Keratinocyte (primary cell): Measurements from ENCODE around the gene ATP5MC3. TPM values are rescaled to one million over a fixed set of nuclear protein-coding genes. Genes with fewer than 3 reads are reported as not detected.
A peak's percentile ranks its signal among the peaks of the same experiment; 100 is the strongest.

Source experiments
- DNase-seq: peaks from one replicate; pipeline ENCODE4 v3.0.0-alpha.2; 2011; ENCODE audit warnings: low read depth, missing footprints, low spot score
- FAIRE-seq: peaks from 2 replicates; lab custom pipeline; 2011; peaks lifted over from hg19 to GRCh38; lab: Jason Lieb, UNC
- H2AFZ ChIP-seq: 2 replicates; pipeline ENCODE4 v1.6.0; 2012; ENCODE audit warnings: low read length, control low read depth, inconsistent platforms; ENCODE audit not compliant: control insufficient read depth
- H3K27ac ChIP-seq: 2 replicates; pipeline ENCODE4 v1.5.1; 2011; ENCODE audit warnings: low read length; ENCODE audit not compliant: control insufficient read depth, insufficient read depth
- H3K27me3 ChIP-seq: 3 replicates; pipeline ENCODE4 v1.6.0; 2011; ENCODE audit warnings: low read length; ENCODE audit not compliant: control insufficient read depth, insufficient read depth; ENCODE audit errors: extremely low read depth
- H3K36me3 ChIP-seq, 2 experiments: 2 replicates in 1 of 2; 3 replicates in 1 of 2; pipeline ENCODE4 v1.5.1; 2011; ENCODE audit warnings: low read length in 2 of 2, mild to moderate bottlenecking in 1 of 2; ENCODE audit not compliant: control insufficient read depth in 2 of 2, insufficient read depth in 2 of 2; ENCODE audit errors: extremely low read depth in 1 of 2
- H3K4me1 ChIP-seq: 3 replicates; pipeline ENCODE4 v1.5.1; 2011; ENCODE audit warnings: low read length; ENCODE audit not compliant: control insufficient read depth, insufficient read depth; ENCODE audit errors: extremely low read depth
- H3K4me2 ChIP-seq: 3 replicates; pipeline ENCODE4 v1.6.0; 2011; ENCODE audit warnings: low read depth, low read length; ENCODE audit not compliant: control insufficient read depth, insufficient read depth; ENCODE audit errors: extremely low read depth
- H3K4me3 ChIP-seq, 3 experiments: fragments of 200-600 bp in 1 of 3; sonication (generic) in 1 of 3; 2 replicates in 2 of 3; 3 replicates in 1 of 3; pipeline ENCODE4 v1.5.1; 2011 to 2016; ENCODE audit warnings: low read length in 3 of 3, mild to moderate bottlenecking in 3 of 3, control low read depth in 2 of 3, inconsistent platforms in 1 of 3, low read depth in 1 of 3, mixed read lengths in 1 of 3, mixed run types in 1 of 3, moderate library complexity in 1 of 3; ENCODE audit not compliant: control insufficient read depth in 2 of 3, insufficient read depth in 2 of 3; ENCODE audit errors: extremely low read depth in 1 of 3
- H3K79me2 ChIP-seq: 2 replicates; pipeline ENCODE4 v1.6.0; 2012; ENCODE audit warnings: low read length; ENCODE audit not compliant: control insufficient read depth, insufficient read depth
- H3K9ac ChIP-seq: 3 replicates; pipeline ENCODE4 v1.6.0; 2011; ENCODE audit warnings: low read length; ENCODE audit not compliant: control insufficient read depth, insufficient read depth; ENCODE audit errors: extremely low read depth
- H3K9me1 ChIP-seq: 3 replicates; pipeline ENCODE4 v1.6.0; 2011; ENCODE audit warnings: low read length; ENCODE audit not compliant: control insufficient read depth, insufficient read depth; ENCODE audit errors: extremely low read depth
- H3K9me3 ChIP-seq: 2 replicates; pipeline ENCODE4 v1.5.1; 2012; ENCODE audit warnings: low read depth, low read length; ENCODE audit not compliant: control insufficient read depth
- H4K20me1 ChIP-seq: 3 replicates; pipeline ENCODE4 v1.6.0; 2011; ENCODE audit warnings: low read length; ENCODE audit not compliant: control insufficient read depth, insufficient read depth; ENCODE audit errors: extremely low read depth
- EZH2 ChIP-seq: IDR thresholded peaks from one replicate; pipeline ENCODE4 v1.6.1; 2012; ENCODE audit warnings: inconsistent platforms, mild to moderate bottlenecking, low read length, moderate library complexity
- dilution Hi-C: fragments of 300-500 bp; cut with MboI; formaldehyde crosslinking; loops from one replicate; pipeline ENCODE4 v1.7.0; 2020; ENCODE audit warnings: low sequenced_read_pairs; ENCODE audit not compliant: extremely low pct_ligation_motif_present
- polyA plus RNA-seq, 5 experiments: library from polyadenylated mRNA; depleted of rRNA in 3 of 5; stranded (reverse) in 3 of 5; stranded (forward) in 1 of 5; unstranded in 1 of 5; fragments of >200 nt; gene quantifications; 1 replicate in 1 of 5; 2 replicates in 3 of 5; 3 replicates in 1 of 5; pipeline versions ENCODE4 v1.2.1 to v1.2.3, GENCODE V29; 2011 to 2012; ENCODE audit warnings: missing spikeins in 2 of 5, low read depth in 1 of 5, low replicate concordance in 1 of 5
- small RNA-seq, 3 experiments: library from RNA; depleted of rRNA; stranded (forward); fragments of <200 nt; gene quantifications; one replicate each; pipeline ENCODE3, GENCODE V24; 2012; ENCODE audit warnings: low read depth in 3 of 3, low replicate concordance in 1 of 3; ENCODE audit not compliant: insufficient read length in 3 of 3
- TF ChIP-seq, protein P1 (sequence below), 3 experiments: IDR thresholded peaks in 1 of 3; conservative IDR thresholded peaks in 1 of 3; optimal IDR thresholded peaks in 1 of 3; 2 replicates in 2 of 3; 3 replicates in 1 of 3; pipeline versions ENCODE3 to v1.5.1; 2011; ENCODE audit warnings: low read length in 3 of 3, mild to moderate bottlenecking in 3 of 3, moderate library complexity in 2 of 3, control low read depth in 1 of 3, inconsistent platforms in 1 of 3; ENCODE audit not compliant: insufficient read depth in 2 of 3; ENCODE audit errors: extremely low read depth in 1 of 3

Gene ATP5MC3
- polyA plus RNA-seq, 1 donor (not counting 4 experiments of a cell fraction or from before 2014, with no cell fraction given): 933 TPM

DNA sequence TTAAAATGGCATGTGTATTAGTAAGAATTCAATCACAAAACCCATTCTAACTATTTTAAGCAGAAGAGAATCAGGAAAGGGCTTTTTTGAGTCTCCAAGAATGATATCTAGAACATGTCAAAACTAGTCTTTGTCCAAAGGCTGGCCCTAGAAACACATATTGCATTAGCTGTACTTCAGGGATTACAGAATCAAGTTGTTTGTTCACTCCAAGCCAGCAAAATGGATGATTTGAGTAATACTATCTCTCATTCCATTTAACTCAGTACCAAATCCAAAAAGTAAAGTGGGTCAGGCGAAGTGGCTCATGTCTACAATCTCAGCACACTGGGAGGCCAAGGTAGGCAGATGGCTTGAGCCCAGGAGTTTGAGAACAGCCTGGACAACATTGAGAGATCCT is 54.8 kb downstream of the ATP5MC3 start:
- no peaks in the 10 kb centered on the region for H3K9me1 ChIP-seq
- DNase-seq (no peak), FAIRE-seq (peak; percentile 44)
- H3K4me3 ChIP-seq: no peak overlapping the region
- H3K79me2 ChIP-seq: peaks cover 13% of the 10 kb centered on the region
- H3K27ac ChIP-seq: no peak overlapping the region
- no peaks in the 10 kb centered on the region for H4K20me1 ChIP-seq
- H2AFZ ChIP-seq: no peak overlapping the region
- dilution Hi-C loops: no loop called here
- H3K27me3 ChIP-seq: no peaks in the 10 kb centered on the region
- TF ChIP-seq EZH2: no peak
- TF ChIP-seq, protein P1, sequence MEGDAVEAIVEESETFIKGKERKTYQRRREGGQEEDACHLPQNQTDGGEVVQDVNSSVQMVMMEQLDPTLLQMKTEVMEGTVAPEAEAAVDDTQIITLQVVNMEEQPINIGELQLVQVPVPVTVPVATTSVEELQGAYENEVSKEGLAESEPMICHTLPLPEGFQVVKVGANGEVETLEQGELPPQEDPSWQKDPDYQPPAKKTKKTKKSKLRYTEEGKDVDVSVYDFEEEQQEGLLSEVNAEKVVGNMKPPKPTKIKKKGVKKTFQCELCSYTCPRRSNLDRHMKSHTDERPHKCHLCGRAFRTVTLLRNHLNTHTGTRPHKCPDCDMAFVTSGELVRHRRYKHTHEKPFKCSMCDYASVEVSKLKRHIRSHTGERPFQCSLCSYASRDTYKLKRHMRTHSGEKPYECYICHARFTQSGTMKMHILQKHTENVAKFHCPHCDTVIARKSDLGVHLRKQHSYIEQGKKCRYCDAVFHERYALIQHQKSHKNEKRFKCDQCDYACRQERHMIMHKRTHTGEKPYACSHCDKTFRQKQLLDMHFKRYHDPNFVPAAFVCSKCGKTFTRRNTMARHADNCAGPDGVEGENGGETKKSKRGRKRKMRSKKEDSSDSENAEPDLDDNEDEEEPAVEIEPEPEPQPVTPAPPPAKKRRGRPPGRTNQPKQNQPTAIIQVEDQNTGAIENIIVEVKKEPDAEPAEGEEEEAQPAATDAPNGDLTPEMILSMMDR (optimal IDR thresholded peaks at IDR 0.05 in 1 of 3, IDR thresholded peaks at IDR 0.05 in 1 of 3, conservative IDR thresholded peaks at IDR 0.05 in 1 of 3; ENCODE audit: extremely low read depth in 1 of 3, insufficient read depth in 2 of 3, low read length in 3 of 3): no peak
- H3K4me1 ChIP-seq: peaks cover 13% of the 10 kb centered on the region
- H3K4me2 ChIP-seq: peak overlapping the region; percentile 0
- H3K9ac ChIP-seq: no peak overlapping the region
- H3K36me3 ChIP-seq: no peaks in the 10 kb centered on the region
- H3K9me3 ChIP-seq: no peaks in the 10 kb centered on the region

Small RNA genes within 50 kb of the gene (small RNA-seq; reads per million reads assigned to genes)
- gene MIR933: 0 reads per million in 3 experiments

Other genes with a start within 250 kb of the ATP5MC3 start
- gene CHN1, start 176.3 kb downstream of the ATP5MC3 start, polyA plus RNA-seq: 1.9 to 2.3 TPM (median 2.2 TPM) in 3 replicates
- gene ATF2, start 13.5 kb downstream of the ATP5MC3 start, polyA plus RNA-seq: 31.6 to 42.7 TPM (median 39.9 TPM) in 3 replicates